Kidney epithelial cell (primary cell): ENCODE data around the gene MRPL33. TPM values are rescaled to one million over a fixed set of nuclear protein-coding genes. Genes with fewer than 3 reads are reported as not detected.

Source experiments
- DNase-seq: peaks from one replicate; pipeline ENCODE4 v3.0.0-alpha.2; 2010; ENCODE audit warnings: low read depth
- H3K27me3 ChIP-seq: 2 replicates; pipeline ENCODE4 v1.6.0; 2011; ENCODE audit warnings: low read length; ENCODE audit not compliant: control insufficient read depth, insufficient read depth
- H3K36me3 ChIP-seq: 2 replicates; pipeline ENCODE4 v1.5.1; 2011; ENCODE audit warnings: low read length; ENCODE audit not compliant: control insufficient read depth, insufficient read depth
- H3K4me3 ChIP-seq: 2 replicates; pipeline ENCODE4 v1.5.1; 2011; ENCODE audit warnings: low read depth, mild to moderate bottlenecking, control low read depth, low read length
- CTCF ChIP-seq: IDR thresholded peaks from 2 replicates; pipeline ENCODE4 v1.5.1; 2011; ENCODE audit warnings: mild to moderate bottlenecking, moderate library complexity, low read length, control low read depth, inconsistent platforms; ENCODE audit not compliant: insufficient read depth, poor library complexity, severe bottlenecking
- total RNA-seq: library from RNA; depleted of rRNA; stranded (reverse); fragments of >200 nt; gene quantifications from 2 replicates; pipeline ENCODE4 v1.2.3, GENCODE V29; 2015

Gene MRPL33
- total RNA-seq, 1 donor from 2014 or later = 121 TPM

DNA sequence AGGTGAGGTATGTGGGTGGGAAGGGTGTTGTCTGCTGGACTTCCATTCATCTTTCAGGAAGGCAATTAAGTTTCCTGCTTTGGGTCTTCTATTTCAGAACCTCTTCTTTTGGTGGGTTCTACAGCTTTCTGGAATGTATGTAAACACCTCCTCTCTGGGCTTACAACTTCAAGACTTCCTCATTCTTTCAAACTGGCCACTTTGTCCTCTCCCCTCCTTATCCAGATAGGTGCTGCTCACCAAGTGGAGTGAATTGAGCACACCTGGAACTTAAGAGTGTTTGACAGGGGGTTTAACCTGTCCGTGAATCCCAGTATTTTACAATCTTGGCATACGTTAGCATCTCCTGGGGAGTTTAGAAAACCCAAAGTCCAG, 5.2 kb upstream of the MRPL33 start:
- no peaks in the 10 kb centered on the region for H3K36me3 ChIP-seq
- H3K27me3 ChIP-seq = no peaks in the 10 kb centered on the region
- no peak for DNase-seq
- no peak overlapping the region for H3K4me3 ChIP-seq
- no peak for TF ChIP-seq CTCF

GRCh38 chr2:27771202-27771547, 344 bp upstream of the MRPL33 start:
- H3K27me3 ChIP-seq = no peaks in the 10 kb centered on the region
- no peak for DNase-seq
- peak overlapping the region; percentile 80 for H3K4me3 ChIP-seq
- no peaks in the 10 kb centered on the region for H3K36me3 ChIP-seq
- TF ChIP-seq CTCF = no peak

- no peaks in the 10 kb centered on the region for H3K27me3 ChIP-seq
- DNase-seq = no peak
- no peak for TF ChIP-seq CTCF
These were observed 1.3 kb downstream of the MRPL33 start for GRCh38 chr2:27772804-27773203.

DNA sequence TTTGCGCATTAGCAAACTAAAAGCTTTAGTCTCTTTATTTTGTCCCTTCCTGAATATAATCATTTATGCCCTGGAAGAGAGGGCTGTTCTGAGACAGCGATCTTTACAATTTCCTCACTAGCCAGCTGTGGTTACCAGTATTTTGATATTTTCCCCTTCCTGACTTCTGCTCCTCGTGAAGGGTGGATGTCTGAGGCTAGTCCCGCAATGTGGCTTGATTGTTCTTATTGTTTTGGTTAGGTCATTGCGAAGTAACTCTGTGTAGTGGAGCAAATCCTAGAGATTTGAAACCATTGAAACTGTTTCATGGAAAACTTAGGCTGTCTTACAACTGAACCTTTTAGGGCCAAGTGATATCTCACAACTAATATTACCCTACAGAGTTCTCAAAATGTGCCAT, 2.4 kb downstream of the MRPL33 start:
- H3K27me3 ChIP-seq = no peaks in the 10 kb centered on the region
- no peak for DNase-seq
- peak overlapping the region; percentile 80 for H3K4me3 ChIP-seq
- TF ChIP-seq CTCF = no peak
- no peaks in the 10 kb centered on the region for H3K36me3 ChIP-seq

More at GRCh38 chr2:27772804-27773203, 1.3 kb downstream of the MRPL33 start:
- Histone ChIP-seq H3K36me3 (no peaks in the 10 kb centered on the region), H3K4me3 (peak overlapping the region; percentile 80)

DNA sequence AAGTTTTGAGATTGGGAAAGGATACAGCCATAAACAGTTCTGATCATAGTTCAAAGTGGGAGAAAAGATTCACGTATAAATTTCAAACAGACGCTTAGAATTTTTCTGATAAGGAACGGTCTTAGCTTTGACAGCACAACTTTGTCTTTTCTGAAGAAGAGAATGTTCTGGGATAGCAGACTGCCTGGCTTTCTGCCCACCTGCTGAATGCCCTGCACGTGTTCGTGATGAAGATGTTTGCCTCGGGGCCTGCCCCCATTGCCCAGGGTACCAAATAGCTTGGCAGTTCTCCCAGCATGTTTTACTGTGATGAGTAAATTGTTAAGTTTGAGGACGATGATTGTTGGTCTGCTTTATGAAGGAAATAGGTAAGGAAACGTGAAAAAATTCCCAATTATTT, 4.6 kb downstream of the MRPL33 start:
- DNase-seq = no peak
- no peaks in the 10 kb centered on the region for H3K27me3 ChIP-seq
- TF ChIP-seq CTCF = no peak
- no peaks in the 10 kb centered on the region for H3K36me3 ChIP-seq
- no peak overlapping the region for H3K4me3 ChIP-seq

- no peak for DNase-seq
- Histone ChIP-seq H3K36me3 (no peaks in the 10 kb centered on the region), H3K27me3 (no peaks in the 10 kb centered on the region), H3K4me3 (no peak overlapping the region)
- TF ChIP-seq CTCF = no peak
These were observed 5.2 kb downstream of the MRPL33 start for GRCh38 chr2:27776696-27777095.
